NCI-H146 (cell line): ENCODE data around the gene FBXO3.
"Not testable (repeated sequence)": the region's sequence is repeated elsewhere in the genome, so short reads cannot be mapped to it uniquely, and the experiment has no call there.

Experiments
- DNase-seq: peaks from one replicate; lab custom pipeline; 2025; lab: John Stamatoyannopoulos, UW

FBXO3 gene

DNA sequence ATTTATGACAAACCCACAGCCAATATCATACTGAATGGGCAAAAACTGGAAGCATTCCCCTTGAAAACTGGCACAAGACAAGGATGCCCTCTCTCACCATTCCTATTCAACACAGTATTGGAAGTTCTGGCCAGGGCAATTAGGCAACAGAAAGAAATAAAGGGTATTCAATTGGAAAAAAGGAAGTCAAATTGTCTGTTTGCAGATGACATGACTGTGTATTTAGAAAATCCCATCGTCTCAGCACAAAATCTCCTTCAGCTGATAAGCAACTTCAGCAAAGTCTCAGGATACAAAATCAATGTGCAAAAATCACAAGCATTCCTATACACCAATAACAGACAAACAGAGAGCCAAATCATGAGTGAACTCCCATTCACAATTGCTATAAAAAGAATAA, 46.8 kb downstream of the FBXO3 start:
- not testable (repeated sequence) for DNase-seq

- DNase-seq: no peak
Measured at GRCh38 chr11:33725496-33725895, 48.8 kb downstream of the FBXO3 start.

DNA sequence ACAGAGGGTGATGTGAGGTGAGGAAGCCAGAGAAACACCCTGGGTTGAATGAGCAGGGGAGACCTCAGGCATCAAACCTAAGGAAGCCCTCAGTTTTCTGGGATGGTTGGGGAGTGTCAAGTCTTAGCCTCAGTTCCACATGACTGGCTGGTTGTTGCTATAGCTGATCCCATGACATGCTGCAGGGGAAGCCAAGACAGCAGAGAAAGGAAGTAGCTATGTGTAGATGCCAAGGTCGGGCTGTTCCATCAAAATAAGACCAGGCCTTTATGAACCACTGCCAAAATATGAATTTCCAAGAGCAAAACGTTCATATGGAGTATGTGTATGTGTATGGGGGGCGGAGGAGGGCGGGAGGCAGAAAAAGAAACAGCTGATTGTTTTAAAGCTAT, 49.7 kb downstream of the FBXO3 start:
- DNase-seq: no peak

GRCh38 chr11:33723238-33723881, 51.0 kb downstream of the FBXO3 start:
- no peak for DNase-seq

DNA sequence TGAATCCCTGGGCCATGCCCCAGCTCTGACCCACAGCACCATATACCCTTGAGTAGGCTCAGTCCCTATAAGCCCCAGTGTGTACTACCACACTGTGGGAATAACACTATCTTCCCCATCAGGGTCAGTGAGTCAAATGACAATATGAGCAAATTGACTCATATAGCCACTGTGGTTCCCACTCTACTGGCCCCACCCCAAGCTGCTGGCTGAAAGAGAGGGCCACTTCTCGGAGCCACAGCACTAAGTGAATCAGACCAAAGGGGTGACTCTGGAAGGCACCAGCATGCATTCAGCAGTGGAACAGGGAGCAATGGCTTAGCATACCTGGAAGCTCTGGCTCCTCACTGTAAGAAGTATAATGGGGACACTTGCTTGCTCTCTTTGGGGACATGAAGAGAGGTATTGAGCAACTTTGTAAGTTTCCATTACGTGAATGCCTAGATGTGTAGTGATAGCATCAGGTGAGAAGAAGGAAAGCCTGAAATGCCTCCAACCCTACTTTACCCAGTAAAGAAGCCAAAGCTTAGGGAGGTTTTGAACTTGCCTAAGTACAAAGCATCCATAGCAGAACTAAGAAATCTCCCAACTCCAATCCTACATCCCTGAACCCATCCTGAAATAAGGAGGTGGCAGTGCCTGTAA, 51.6 kb downstream of the FBXO3 start:
- DNase-seq: no peak

DNA sequence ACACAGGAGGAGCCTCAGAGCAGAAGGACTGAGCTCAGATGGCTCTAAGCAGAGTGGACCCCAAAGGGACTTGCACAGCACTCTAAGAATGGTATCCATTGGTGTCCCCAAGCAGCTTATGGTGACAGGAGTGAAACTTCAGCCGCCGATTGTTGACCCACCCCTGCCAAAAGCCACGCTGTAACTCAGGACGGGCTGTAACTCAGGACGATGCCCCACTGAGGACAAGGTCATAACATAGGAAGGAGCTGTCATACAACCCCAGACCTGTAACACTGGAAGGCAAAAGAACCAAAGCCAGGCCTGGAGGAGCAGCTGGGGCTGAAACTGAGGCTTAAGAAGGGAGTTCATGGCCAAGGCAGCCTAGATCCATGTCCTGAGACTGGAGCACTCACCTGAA, 52.3 kb downstream of the FBXO3 start:
- DNase-seq: no peak

DNA sequence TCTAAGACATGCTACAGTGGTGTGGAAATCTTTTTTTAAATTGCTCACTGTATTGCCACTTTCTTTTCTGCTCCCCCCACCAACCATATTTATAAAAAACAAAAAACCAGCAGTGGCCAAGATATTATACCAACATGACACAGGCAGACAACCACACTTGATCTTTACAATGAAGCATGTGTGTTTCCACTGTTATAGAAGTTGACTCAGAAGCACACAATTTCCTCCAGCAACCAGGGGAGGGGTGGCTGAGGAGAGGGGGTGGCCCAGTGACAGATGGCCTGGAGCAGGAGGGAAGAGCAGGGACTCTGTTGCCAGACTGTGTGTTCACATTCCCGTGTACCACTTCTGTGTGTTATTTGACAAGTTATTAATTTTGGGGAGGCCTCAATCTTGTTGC, 52.9 kb downstream of the FBXO3 start:
- no peak for DNase-seq

GRCh38 chr11:33719587-33719986, 54.7 kb downstream of the FBXO3 start:
- no peak for DNase-seq

GRCh38 chr11:33718440-33718839, 55.9 kb downstream of the FBXO3 start:
- no peak for DNase-seq

- no peak for DNase-seq
Measured at GRCh38 chr11:33716243-33716642, 58.1 kb downstream of the FBXO3 start.

DNA sequence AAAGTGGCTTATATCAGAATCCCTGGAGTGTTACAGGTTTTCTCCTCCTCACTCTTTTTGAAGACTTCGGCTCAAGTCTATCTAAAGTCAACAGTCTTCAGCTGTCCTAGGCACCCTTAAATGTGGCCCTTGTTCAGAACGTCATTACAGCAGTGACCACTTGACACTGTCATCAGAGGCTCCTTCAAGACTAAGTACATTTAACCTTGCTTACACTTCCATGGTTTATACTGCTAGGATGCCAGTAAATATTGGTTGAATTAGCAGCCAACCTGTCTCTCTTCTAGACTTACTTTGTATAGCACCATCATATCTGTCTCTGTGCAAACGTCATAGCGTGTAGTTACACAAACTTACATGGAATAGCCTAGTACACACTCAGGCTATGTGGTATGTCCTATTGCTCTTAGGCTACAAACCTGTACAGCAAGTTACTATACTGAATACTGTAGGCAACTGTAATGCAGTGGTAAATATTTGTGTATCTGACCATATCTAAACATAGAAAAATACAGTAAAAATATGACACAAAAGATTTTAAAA, 60.4 kb downstream of the FBXO3 start:
- DNase-seq: no peak

DNA sequence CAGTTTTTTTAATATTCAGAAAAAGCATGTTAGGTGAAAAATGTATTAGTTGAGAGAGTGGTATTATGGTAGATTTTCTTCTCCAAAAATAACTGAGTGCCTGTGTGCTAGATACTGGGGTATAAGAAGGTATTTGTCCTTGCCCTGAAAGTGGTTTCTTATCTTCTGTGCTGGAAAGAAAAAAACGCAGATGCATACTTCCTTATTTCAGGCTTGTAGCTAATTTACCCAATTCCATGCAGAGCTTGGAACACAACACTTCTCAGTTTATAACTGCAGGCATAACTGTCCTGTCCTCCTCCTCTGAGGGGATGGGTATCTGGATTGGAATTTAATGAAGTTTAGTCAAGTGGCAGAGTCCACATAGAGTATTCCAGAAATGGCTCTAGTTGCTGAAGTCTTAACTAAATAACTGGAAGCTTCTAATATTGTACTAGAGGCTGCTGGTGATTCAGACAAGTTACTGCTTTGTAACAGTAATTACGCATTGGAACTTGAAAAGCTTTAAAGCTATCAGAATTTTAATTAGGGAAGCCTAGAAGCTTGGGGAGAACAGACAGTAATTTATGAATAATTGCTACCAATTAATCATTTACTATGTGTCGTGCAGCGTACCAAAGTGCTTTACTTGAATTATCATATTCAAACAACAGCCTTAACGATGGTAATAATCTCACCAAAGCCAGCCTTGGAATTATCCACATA, 61.0 kb downstream of the FBXO3 start:
- no peak for DNase-seq

GRCh38 chr11:33712436-33712835, 61.9 kb downstream of the FBXO3 start:
- DNase-seq: no peak

DNA sequence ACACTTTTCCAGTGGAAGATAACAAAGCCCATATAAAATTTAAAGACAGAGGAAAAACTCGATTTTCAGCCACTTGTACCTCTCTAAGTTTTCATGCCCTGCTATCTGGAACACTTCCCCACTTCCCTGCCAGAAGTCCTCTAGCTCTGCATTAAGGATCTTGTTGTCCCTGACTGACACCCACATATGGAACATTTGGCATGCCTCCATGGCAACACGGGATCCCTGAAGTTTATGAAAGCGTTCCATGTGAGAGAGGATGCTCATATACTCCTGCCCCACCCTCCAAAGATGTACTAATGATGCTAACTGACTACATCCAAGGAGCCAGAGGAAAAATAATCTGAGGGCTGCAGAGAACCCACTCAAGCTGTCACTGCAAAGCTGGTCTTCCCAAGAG, 64.9 kb downstream of the FBXO3 start:
- DNase-seq: no peak

GRCh38 chr11:33708985-33709384, 65.3 kb downstream of the FBXO3 start:
- no peak for DNase-seq

DNA sequence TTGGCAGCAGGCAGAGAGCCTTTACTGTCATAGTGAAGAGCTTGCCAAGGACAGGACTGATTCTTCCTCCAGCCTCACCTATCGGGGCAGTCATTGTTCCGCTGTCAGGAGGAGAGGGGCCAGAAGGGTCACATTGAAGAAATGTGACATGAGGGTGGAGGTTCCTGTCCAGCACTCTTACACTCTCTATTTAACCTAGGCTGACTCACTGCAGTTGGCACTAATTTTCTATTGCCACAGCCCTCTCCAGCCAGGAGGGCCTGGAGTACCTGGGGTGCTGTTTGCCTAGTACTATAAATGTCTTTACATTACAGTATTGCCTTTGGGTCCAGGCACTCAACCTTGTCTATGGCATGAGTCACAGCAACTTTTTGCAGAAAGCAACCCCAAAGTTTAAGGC, 66.5 kb downstream of the FBXO3 start:
- DNase-seq: not testable (repeated sequence)

DNA sequence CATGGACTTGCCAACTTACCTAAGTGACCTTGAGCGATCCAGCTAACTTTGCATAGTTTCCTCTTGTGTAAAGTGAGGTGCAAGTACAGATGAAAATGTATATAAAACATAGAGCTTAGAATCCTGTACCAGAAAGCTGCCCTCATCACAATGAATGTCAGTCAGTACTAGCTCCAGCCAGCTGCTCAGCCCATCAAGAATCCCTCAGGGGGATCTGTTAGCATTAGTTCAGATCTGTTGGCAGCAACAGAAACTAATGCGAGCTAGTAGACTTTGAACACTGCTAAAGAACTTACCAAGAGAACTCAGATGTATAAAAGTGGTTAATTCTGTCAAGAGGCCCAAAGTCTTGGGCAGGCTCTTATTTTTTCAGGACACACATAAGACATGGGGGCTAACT, 67.4 kb downstream of the FBXO3 start:
- DNase-seq: no peak

- DNase-seq: no peak
Measured at GRCh38 chr11:33706546-33706945, 67.8 kb downstream of the FBXO3 start.

- no peak for DNase-seq
Measured at GRCh38 chr11:33704240-33705002, 69.9 kb downstream of the FBXO3 start.

GRCh38 chr11:33703788-33704187, 70.5 kb downstream of the FBXO3 start:
- DNase-seq: no peak

- DNase-seq: no peak
Measured at GRCh38 chr11:33703234-33703633, 71.1 kb downstream of the FBXO3 start.
